Measurements from ENCODE around the gene TMEM106B.
"Not testable (repeated sequence)": the region's sequence is repeated elsewhere in the genome, so short reads cannot be mapped to it uniquely, and the experiment has no call there.

Gene TMEM106B

DNA sequence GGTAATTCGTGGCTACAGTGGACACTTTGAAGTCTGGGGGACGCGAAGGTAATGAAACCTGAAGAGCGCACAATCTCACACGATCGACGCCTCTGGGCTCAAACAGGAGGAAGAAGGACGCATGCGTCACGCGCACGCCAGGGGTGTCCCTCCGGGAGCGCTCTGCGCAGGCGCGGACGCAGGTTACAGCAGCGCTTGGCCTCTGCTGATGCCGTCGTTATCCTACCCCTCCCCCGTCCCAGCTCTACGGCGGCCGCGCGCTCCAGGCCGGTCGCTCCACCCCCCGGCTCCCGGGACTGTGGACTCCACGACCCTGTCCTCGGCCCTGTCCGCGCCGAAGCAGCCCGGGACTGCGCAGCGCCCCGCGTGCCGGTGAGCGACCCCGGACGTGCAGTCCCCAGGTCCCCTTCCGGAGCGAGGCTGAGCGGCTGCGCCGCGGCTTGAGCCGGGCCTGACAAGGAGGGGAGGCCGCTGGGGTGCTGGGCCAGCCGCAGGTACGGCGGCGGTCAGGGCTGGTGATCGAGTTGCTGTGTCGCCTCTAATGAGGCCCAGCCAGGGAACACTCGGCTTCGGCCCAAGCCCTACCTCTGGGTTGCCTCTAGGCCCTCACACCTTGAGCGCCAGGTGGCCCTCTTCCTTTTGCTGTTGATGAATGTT is at the start of gene TMEM106B:
TMEM106B (plus strand) TSS at position 241 of the 657 bp plus-strand sequence. CDS start 3,517 bp downstream, outside the sequence.
- DNase-seq = peak; percentile 94

DNA sequence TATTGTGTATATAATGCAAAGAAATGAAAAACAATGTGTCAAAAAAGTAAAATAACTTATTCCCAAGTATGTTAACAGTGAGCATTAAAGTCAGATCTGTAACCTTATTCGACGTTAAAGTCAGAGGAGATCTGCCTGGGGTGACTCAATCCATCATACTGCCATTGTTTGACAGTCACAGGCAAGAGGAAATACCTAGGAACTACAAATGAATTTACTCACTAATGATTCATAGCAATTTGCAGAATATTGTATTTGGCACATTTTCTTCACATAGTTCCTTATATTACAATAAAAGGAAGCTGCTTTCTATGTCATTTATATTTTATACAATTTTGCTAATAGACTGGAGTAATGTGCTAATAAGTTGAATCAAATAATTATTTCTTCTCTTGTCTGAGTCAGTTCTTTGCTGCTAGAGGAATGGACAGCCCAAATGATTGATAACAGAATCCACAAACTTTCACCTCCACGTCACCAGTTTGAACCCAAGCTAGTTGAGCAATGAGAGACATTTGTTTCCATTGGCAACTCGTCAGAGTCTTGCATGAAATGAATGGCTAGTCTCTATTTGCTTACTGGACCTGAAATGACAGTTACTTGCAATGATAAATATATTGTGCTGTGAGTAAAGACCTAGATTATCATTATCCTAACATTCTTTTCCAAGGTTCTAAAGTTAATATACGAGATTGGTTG is 48.5 kb upstream of the TMEM106B start:
- DNase-seq = peak; percentile 5

- DNase-seq = not testable (repeated sequence)
Measured at GRCh38 chr7:12168065-12168464, 43.0 kb upstream of the TMEM106B start.

GRCh38 chr7:12169981-12170820 is 40.9 kb upstream of the TMEM106B start:
- not testable (repeated sequence) for DNase-seq

GRCh38 chr7:12173671-12174070 is 37.4 kb upstream of the TMEM106B start:
- no peak for DNase-seq

DNA sequence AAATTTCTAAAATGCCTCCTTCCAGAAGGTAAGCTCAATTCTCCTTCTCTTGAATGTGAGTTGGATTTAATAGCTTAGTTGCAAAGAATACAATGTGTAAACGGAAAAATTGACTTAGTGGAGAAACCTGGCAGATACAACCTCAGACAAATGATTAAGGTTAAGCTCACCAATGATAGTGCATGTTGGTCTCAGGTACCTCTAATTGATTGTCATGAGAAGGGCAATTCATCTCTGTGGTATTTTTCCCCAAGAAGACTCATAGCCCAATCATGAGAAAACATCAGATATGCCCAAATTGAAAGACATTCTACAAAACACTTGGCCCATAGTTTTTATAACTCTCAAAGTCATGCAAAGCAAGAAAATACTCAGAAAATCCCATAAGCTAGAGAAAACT is 36.2 kb upstream of the TMEM106B start:
- DNase-seq = no peak

DNA sequence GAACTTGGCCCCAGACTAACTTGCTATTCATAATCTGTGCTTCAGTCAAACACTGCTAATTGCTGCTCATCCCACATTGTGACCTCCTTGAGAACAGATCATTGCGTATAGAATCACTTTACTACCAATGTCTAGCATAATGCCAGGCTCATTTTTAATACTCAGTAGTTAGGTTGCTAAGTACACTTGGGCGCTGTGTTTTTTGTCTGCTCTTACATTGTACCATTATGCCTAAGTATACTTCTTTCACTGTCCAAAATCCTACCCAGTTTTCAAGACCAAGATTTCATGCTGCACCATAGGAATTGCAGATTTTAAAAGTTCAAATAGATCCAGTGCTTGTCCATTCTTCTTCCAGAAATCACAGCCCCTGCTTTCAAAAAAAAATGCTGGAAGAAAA is 32.8 kb upstream of the TMEM106B start:
- DNase-seq = no peak

GRCh38 chr7:12194426-12194825 is 16.7 kb upstream of the TMEM106B start:
- no peak for DNase-seq

GRCh38 chr7:12196386-12196785 is 14.7 kb upstream of the TMEM106B start:
- no peak for DNase-seq

DNA sequence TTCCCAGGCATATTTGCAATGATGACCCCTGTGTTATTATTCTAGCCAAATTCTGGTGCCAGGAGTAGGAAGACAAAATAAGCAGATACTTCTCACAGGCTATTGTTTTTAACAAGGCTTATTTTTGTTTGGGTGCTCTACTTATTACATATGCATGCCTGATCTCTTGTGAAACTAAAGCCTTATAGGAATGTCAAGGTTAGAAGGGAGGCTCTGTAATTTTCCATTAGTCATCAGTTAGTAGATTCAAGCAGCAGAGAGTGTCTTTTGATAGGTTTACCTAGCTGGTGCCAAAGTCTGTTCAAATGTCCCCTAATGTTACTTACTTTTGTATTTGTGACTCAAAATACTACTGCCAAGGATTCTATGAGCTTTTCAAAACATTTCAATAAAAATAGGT is 11.7 kb upstream of the TMEM106B start:
- DNase-seq = no peak

GRCh38 chr7:12207046-12207445 is 4.0 kb upstream of the TMEM106B start:
- DNase-seq = no peak

DNA sequence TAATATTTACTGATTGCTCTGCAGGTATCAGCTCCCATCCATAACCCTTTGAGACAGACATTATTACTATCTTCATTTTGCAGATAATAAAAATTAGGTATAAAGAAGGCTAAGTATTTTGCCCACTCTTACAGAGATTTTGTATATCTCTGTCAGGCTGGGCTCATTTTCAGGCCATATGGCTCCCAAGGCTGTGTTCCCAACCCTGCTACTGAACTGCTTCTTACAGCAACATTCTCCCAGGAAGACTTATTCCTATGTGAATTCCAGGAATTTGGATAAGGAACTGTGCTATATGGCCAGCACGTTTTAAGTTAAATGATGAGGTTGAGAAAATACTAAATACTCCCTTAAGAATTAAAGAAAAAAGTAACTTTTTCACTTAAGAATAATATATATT is 1.9 kb upstream of the TMEM106B start:
- DNase-seq = no peak

GRCh38 chr7:12210179-12211053 is 678 bp upstream of the TMEM106B start:
- peak; percentile 17 for DNase-seq

DNA sequence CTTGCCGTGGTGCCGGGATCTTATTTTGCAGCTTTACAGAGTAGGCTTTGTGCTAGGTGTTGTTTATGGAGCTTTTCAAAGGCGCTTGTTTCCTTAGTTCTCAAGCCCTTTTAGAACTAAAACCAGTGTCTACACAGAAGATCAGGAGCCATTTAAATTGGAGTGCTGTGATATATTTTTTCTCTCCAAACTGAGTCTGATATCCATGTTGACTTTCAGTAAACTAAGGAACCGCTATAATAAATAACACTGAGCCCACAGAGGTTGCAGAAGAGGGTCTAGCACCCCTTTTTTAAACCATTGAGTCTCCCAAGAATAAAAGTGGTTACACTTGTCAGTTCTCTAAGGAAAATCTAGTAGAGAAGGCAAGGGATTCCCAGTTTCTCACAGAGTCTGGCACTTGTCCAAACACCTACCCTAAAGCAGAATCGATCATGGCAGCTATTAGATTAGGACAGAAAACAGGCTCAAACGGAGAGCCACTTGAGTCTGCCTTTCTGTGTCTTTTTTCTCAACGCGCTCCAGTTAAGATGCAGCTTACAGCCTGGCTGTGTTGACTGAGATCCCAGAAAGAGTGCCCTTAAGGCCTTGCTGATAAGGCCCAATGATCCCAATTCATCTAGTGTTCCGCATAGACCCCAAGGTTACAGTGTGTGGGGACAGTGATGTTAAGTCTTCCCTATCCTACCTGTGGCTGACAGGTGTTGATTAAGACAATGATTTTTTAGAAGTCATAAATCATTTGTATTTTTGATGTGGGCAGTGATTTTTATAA is 804 bp downstream of the TMEM106B start:
- peak; percentile 10 for DNase-seq

DNA sequence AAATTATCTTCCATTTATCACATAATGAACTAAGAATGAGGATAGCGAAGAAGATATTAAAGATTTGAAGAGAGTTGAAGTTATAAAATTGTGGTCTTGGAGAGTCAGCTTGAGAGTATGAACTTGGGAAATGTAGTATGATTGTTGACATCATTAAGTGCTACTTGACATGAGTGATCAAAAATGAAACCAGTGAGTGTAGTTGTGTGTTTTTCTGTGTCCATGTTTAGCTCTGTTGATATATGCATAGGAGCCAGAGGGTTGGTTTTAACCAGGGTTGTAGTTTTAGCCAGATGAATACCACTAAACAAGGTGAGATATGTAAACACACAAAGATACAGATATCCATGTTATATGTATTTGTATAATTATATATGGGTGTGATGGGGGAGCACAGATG is 6.2 kb downstream of the TMEM106B start:
- no peak for DNase-seq

DNA sequence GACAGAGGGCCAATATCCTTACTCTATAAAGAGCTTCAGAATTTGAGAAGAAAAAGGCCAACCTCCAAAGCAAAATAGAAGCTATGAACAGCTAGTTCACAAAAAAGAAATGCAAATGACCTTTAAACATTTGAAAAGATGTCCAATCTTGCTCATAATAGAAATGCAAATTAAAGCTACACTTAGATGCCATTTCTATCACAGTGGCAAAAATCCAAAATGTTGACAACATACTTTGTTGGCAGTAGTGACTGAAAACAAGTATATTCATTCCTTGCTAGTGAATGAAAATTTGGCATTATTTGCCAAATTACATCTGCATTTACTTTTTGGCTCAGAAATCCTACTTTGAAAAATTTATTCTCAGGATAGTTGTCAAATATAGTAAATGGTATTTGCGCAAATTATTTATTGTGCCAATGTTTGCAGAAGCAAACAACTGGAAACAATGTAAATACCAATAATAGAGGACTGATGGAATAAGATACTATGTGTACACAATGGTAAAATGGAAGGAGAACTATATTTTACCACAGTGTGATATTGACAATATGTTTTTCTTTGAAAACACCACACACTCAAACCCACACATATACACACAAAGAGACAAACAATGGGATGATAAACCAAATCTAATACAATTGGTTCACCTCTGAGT is 9.4 kb downstream of the TMEM106B start:
- no peak for DNase-seq

- DNase-seq = no peak
Measured at GRCh38 chr7:12221414-12221813, 10.3 kb downstream of the TMEM106B start.

DNA sequence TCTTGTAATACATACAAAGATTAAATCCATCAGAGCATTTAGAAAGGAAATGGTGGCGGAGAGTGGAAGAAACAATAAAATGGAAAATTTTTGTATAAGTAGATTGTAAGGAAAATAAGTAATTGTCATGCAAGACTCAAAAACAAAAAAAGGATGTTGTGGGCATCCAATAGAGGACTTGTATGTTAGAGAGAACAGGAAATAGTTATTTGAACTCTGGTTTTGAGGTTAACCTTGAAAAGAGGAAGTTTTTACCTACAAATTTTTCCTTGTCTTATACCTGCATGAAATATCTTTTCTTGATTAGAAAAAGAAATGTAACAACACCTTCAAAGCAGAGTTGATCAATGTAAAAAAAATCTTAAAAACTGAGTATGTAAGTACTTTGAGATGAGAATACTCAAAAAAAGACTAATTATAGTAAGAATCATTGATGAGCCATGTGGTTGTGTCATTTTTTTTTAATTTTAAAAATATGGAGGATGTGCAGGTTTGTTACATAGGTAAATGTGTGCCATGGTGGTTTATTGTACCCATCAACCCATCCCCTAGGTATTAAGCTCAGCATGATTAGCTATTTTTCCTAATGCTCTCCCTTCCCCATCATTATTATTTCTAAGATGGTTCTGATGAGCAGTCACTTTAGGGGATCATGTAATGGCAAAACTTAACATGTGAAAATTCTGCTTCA is 11.9 kb downstream of the TMEM106B start:
- no peak for DNase-seq

DNA sequence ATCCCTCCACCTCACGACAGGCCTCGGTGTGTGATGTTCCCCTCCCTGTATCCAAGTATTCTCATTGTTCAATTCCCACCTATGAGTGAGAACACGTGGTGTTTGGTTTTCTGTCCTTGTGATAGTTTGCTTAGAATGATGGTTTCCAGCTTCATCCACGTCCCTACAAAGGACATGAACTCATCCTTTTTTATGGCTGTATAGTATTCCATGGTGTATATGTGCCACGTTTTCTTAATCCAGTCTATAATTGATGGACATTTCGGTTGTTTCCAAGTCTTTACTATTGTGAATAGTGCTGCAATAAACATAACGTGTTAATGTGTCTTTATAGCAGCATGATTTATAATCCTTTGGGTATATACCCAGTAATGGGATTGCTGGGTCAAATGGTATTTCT is 13.9 kb downstream of the TMEM106B start:
- DNase-seq = not testable (repeated sequence)

- DNase-seq = no peak
Measured at GRCh38 chr7:12226756-12227155, 15.7 kb downstream of the TMEM106B start.

DNA sequence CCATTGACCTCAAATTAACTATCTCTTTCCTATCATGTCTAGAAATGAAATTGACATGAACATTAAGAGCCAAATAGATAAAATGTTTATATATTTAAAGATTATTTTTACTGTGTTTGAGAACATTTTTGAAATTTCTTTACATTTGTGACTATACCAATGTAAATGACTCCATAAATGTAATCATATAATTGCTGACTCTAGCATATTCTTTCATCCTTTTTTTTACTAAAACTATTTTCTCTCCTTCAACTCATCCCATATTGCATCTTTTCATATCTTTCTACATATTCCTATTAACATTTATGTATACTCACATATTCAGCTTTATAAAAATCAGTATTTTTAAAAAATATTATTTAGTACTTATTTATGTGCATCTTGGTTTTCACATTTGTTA is 16.9 kb downstream of the TMEM106B start:
- no peak for DNase-seq

All from EL (cell line).